WTC11 (cell line): Measurements from ENCODE around the gene KCNK4. TPM values are rescaled to one million over a fixed set of nuclear protein-coding genes. Genes with fewer than 3 reads are reported as not detected.

ENCODE experiments used
- ATAC-seq: fragments of 200-7000 bp; cut with Tn5 transposase; 2 replicates; pipeline ENCODE4 v1.10.0; 2021; ENCODE audit warnings: mild to moderate bottlenecking, moderate library complexity
- CTCF ChIA-PET: fragments of 300-600 bp; sonication (Branson Sonifier 250); formaldehyde crosslinking; loops from one replicate; lab custom pipeline; 2021; ENCODE audit warnings: antibody characterized with exemption; lab: Charles Lee
- POLR2A ChIA-PET: fragments of 350-600 bp; sonication (Branson Sonifier 250); formaldehyde crosslinking; loops from one replicate; lab custom pipeline; 2021; ENCODE audit warnings: antibody characterized with exemption; lab: Charles Lee
- DNase-seq: peaks from one replicate; pipeline ENCODE4 v3.0.0; 2021; ENCODE audit warnings: low spot score
- H3K27ac Mint-ChIP-seq: 2 replicates; pipeline ENCODE4 v1.8.0; 2021; ENCODE audit warnings: mixed read lengths
- H3K27me3 Mint-ChIP-seq: 2 replicates; pipeline ENCODE4 v1.8.0; 2021; ENCODE audit warnings: low read depth, mild to moderate bottlenecking, moderate library complexity, mixed read lengths
- H3K36me3 Mint-ChIP-seq: 2 replicates; pipeline ENCODE4 v1.8.0; 2021; ENCODE audit warnings: mixed read lengths
- H3K4me1 Mint-ChIP-seq: 2 replicates; pipeline ENCODE4 v1.8.0; 2022; ENCODE audit warnings: mixed read lengths
- H3K4me3 Mint-ChIP-seq: 2 replicates; pipeline ENCODE4 v1.8.0; 2021; ENCODE audit warnings: mild to moderate bottlenecking, moderate library complexity, mixed read lengths
- H3K9me3 Mint-ChIP-seq: 2 replicates; pipeline ENCODE4 v1.8.0; 2021; ENCODE audit warnings: mixed read lengths
- E2F1 ChIP-seq: sonication (generic); formaldehyde crosslinking; IDR thresholded peaks from 2 replicates; pipeline ENCODE4 v1.8.0; 2022; ENCODE audit warnings: mild to moderate bottlenecking, missing genetic modification reagents
- FOXK1 ChIP-seq: sonication (generic); formaldehyde crosslinking; IDR thresholded peaks from 2 replicates; pipeline ENCODE4 v1.8.0; 2022; ENCODE audit warnings: mild to moderate bottlenecking, moderate library complexity, missing genetic modification reagents
- HMGA2 ChIP-seq: fragments of 250-450 bp; sonication (Bioruptor Pico); IDR thresholded peaks from 2 replicates; pipeline ENCODE4 v1.4.0; 2021; ENCODE audit warnings: mild to moderate bottlenecking, moderate library complexity
- IRF2 ChIP-seq: sonication (generic); formaldehyde crosslinking; IDR thresholded peaks from 2 replicates; pipeline ENCODE4 v1.8.0; 2022; ENCODE audit warnings: low read depth, missing genetic modification reagents, borderline replicate concordance
- NFE2L1 ChIP-seq: sonication (generic); formaldehyde crosslinking; IDR thresholded peaks from 2 replicates; pipeline ENCODE4 v1.8.1; 2023; ENCODE audit warnings: missing genetic modification reagents
- NR2C2 ChIP-seq: sonication (generic); formaldehyde crosslinking; IDR thresholded peaks from 2 replicates; pipeline ENCODE4 v1.8.0; 2022; ENCODE audit warnings: mild to moderate bottlenecking, missing genetic modification reagents
- RELA ChIP-seq: sonication (generic); formaldehyde crosslinking; IDR thresholded peaks from 2 replicates; pipeline ENCODE4 v1.8.1; 2022; ENCODE audit warnings: missing genetic modification reagents, mild to moderate bottlenecking, borderline replicate concordance
- ZNF281 ChIP-seq: sonication (generic); formaldehyde crosslinking; IDR thresholded peaks from 2 replicates; pipeline ENCODE4 v1.8.0; 2023; ENCODE audit warnings: mild to moderate bottlenecking, missing genetic modification reagents
- ZNF416 ChIP-seq: fragments of 250-450 bp; sonication (Bioruptor Pico); IDR thresholded peaks from 2 replicates; pipeline ENCODE4 v1.9.0; 2021; ENCODE audit warnings: mild to moderate bottlenecking, inconsistent platforms
- ZNF423 ChIP-seq: fragments of 250-450 bp; sonication (Bioruptor Pico); IDR thresholded peaks from 2 replicates; pipeline ENCODE4 v2.1.2; 2022; ENCODE audit warnings: mild to moderate bottlenecking, moderate library complexity
- ZNF671 ChIP-seq: fragments of 250-450 bp; sonication (Bioruptor Pico); IDR thresholded peaks from 2 replicates; pipeline ENCODE4 v1.8.0; 2021; ENCODE audit warnings: mild to moderate bottlenecking
- total RNA-seq: library from RNA; stranded (reverse); gene quantifications from 3 replicates; pipeline ENCODE4 v1.2.3, GENCODE V29; 2021
- TF ChIP-seq, protein P1 (sequence below): sonication (generic); formaldehyde crosslinking; IDR thresholded peaks from 2 replicates; pipeline ENCODE4 v1.8.1; 2022; ENCODE audit warnings: missing genetic modification reagents, borderline replicate concordance
- TF ChIP-seq, protein P2 (sequence below): sonication (generic); formaldehyde crosslinking; IDR thresholded peaks from 2 replicates; pipeline ENCODE4 v1.8.0; 2022; ENCODE audit warnings: mild to moderate bottlenecking, missing genetic modification reagents
- TF ChIP-seq, protein P3 (sequence below): sonication (generic); formaldehyde crosslinking; IDR thresholded peaks from 2 replicates; pipeline ENCODE4 v1.8.1; 2022; ENCODE audit warnings: low read depth, mild to moderate bottlenecking, moderate library complexity, missing genetic modification reagents, borderline replicate concordance

Gene KCNK4
- total RNA-seq, 1 experiment from 2014 or later, result 0.74 TPM

DNA sequence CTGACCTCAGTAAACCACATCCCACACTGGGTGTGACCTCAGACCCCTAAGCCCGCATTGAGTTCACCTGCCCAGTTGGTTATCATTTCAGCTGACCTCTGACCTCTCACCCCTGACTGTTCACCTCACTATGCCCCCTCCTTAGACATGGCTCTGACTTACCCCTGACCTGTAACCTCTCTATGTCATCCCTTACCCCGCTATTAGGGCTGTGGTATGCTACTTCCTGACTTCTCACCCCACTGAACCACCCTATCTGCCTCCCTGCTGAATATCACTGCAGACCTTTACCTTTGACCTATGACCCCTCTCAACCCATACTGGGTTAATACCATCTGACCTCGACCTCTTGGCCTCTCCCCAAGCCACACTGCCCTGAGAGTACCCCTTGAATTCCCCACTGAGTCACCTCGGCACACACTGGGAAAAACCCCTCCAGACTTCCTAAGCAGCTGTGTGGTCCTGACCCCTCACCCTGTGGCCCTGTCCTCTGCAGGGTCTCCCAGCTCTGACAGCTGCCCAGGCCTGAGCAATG is 31.5 kb upstream of the KCNK4 start:
- no peak for TF ChIP-seq IRF2 (CRISPR knock-in tag)
- TF ChIP-seq ZNF281 (CRISPR knock-in tag), result no peak
- TF ChIP-seq RELA (CRISPR knock-in tag), result no peak
- no peak overlapping the region for H3K4me3 Mint-ChIP-seq
- H3K4me1 Mint-ChIP-seq, result no peaks in the 10 kb centered on the region; the same call in 1 of the 2 replicates

GRCh38 chr11:64260147-64260708 is 30.9 kb upstream of the KCNK4 start:
- CTCF ChIA-PET, result interaction anchor here (1.5 kb wide), 1 partner anchor 10 kb away, joined by 4 read pairs; no protein-coding TSS in a partner anchor
- Mint-ChIP-seq H3K4me3 (no peak overlapping the region), H3K36me3 (peaks cover 37% of the 10 kb centered on the region), H3K27me3 (no peaks in the 10 kb centered on the region), H3K9me3 (no peaks in the 10 kb centered on the region), H3K27ac (no peak overlapping the region), H3K4me1 (no peaks in the 10 kb centered on the region; the same call in 1 of the 2 replicates)
- TF ChIP-seq ZNF416, result no peak
- TF ChIP-seq FOXK1 (CRISPR knock-in tag), result no peak
- TF ChIP-seq, protein P1, sequence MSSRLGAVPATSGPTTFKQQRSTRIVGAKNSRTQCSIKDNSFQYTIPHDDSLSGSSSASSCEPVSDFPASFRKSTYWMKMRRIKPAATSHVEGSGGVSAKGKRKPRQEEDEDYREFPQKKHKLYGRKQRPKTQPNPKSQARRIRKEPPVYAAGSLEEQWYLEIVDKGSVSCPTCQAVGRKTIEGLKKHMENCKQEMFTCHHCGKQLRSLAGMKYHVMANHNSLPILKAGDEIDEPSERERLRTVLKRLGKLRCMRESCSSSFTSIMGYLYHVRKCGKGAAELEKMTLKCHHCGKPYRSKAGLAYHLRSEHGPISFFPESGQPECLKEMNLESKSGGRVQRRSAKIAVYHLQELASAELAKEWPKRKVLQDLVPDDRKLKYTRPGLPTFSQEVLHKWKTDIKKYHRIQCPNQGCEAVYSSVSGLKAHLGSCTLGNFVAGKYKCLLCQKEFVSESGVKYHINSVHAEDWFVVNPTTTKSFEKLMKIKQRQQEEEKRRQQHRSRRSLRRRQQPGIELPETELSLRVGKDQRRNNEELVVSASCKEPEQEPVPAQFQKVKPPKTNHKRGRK (CRISPR knock-in tag), result no peak
- TF ChIP-seq ZNF423 (CRISPR knock-in tag), result no peak
- TF ChIP-seq ZNF671 (CRISPR knock-in tag), result no peak
- no peak for TF ChIP-seq NR2C2 (CRISPR knock-in tag)
- TF ChIP-seq NFE2L1 (CRISPR knock-in tag), result no peak
- no peak for TF ChIP-seq HMGA2 (CRISPR knock-in tag)
- TF ChIP-seq, protein P2, sequence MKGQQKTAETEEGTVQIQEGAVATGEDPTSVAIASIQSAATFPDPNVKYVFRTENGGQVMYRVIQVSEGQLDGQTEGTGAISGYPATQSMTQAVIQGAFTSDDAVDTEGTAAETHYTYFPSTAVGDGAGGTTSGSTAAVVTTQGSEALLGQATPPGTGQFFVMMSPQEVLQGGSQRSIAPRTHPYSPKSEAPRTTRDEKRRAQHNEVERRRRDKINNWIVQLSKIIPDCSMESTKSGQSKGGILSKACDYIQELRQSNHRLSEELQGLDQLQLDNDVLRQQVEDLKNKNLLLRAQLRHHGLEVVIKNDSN (CRISPR knock-in tag), result no peak
- TF ChIP-seq, protein P3, sequence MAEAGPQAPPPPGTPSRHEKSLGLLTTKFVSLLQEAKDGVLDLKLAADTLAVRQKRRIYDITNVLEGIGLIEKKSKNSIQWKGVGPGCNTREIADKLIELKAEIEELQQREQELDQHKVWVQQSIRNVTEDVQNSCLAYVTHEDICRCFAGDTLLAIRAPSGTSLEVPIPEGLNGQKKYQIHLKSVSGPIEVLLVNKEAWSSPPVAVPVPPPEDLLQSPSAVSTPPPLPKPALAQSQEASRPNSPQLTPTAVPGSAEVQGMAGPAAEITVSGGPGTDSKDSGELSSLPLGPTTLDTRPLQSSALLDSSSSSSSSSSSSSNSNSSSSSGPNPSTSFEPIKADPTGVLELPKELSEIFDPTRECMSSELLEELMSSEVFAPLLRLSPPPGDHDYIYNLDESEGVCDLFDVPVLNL (CRISPR knock-in tag), result no peak
- TF ChIP-seq E2F1 (CRISPR knock-in tag), result no peak
- DNase-seq, result no peak
- POLR2A ChIA-PET, result no interaction called here
- ATAC-seq, result no peak

More for the DNA sequence above, 31.5 kb upstream of the KCNK4 start:
- H3K9me3 Mint-ChIP-seq, result no peaks in the 10 kb centered on the region
- H3K27me3 Mint-ChIP-seq, result no peaks in the 10 kb centered on the region
- peaks cover 37% of the 10 kb centered on the region for H3K36me3 Mint-ChIP-seq
- POLR2A ChIA-PET, result no interaction called here
- H3K27ac Mint-ChIP-seq, result no peak overlapping the region; the same call in 1 of the 2 replicates
- DNase-seq (no peak), ATAC-seq (no peak)
- CTCF ChIA-PET, result interaction anchor here (1.2 kb wide), 1 partner anchor 55 kb away, joined by 3 read pairs; no protein-coding TSS in a partner anchor
